ENCODE data around the gene KRT32. TPM values are rescaled to one million over a fixed set of nuclear protein-coding genes. Genes with fewer than 3 reads are reported as not detected.

KRT32 gene
- total RNA-seq, 1 experiment from 2014 or later: 0.72 TPM

- ChIA-PET POLR2A (no interaction called here), CTCF (no interaction called here)
- ATAC-seq (no peak), DNase-seq (ENCODE audit: low read depth, low spot score) (no peak)
- intact Hi-C loops (cut with micrococcal nuclease; ENCODE audit: unreplicated experiment): loop anchor here (10.0 kb wide), 1 partner anchor 58 kb away; the partner anchor contains the start of gene KRT34
- no peak overlapping the region for H3K4me3 ChIP-seq (ENCODE audit: low read depth in 2 of 2, low read length in 2 of 2)
- BruUV-seq (replicated peaks): no TSS peak
- H3K9me3 ChIP-seq (ENCODE audit: control insufficient read depth, insufficient read depth, low read depth, low read length): no peaks in the 10 kb centered on the region
- H3K4me1 ChIP-seq (ENCODE audit: control insufficient read depth, insufficient read depth, low read length): no peaks in the 10 kb centered on the region
- H3K27ac ChIP-seq (ENCODE audit: low read length): no peak overlapping the region
- H3K27me3 ChIP-seq (ENCODE audit: control insufficient read depth, insufficient read depth, low read length): no peaks in the 10 kb centered on the region
- in situ Hi-C loops (cut with HindIII; ENCODE audit: low pct_unique_long_range_greater_than_20kb, low sequenced_read_pairs): no loop called here
- TF ChIP-seq CTCF (IDR thresholded peaks at IDR 0.05) (no peak), POLR2AphosphoS5 (IDR thresholded peaks at IDR 0.05; ENCODE audit: low read depth, low read length) (no peak), TCF7L2 (IDR thresholded peaks at IDR 0.05; ENCODE audit: low read depth, low read length) (no peak), SIN3A (IDR thresholded peaks at IDR 0.05; ENCODE audit: borderline replicate concordance, insufficient read depth, low read depth, low read length) (no peak)
- TF ChIP-seq, protein P1, sequence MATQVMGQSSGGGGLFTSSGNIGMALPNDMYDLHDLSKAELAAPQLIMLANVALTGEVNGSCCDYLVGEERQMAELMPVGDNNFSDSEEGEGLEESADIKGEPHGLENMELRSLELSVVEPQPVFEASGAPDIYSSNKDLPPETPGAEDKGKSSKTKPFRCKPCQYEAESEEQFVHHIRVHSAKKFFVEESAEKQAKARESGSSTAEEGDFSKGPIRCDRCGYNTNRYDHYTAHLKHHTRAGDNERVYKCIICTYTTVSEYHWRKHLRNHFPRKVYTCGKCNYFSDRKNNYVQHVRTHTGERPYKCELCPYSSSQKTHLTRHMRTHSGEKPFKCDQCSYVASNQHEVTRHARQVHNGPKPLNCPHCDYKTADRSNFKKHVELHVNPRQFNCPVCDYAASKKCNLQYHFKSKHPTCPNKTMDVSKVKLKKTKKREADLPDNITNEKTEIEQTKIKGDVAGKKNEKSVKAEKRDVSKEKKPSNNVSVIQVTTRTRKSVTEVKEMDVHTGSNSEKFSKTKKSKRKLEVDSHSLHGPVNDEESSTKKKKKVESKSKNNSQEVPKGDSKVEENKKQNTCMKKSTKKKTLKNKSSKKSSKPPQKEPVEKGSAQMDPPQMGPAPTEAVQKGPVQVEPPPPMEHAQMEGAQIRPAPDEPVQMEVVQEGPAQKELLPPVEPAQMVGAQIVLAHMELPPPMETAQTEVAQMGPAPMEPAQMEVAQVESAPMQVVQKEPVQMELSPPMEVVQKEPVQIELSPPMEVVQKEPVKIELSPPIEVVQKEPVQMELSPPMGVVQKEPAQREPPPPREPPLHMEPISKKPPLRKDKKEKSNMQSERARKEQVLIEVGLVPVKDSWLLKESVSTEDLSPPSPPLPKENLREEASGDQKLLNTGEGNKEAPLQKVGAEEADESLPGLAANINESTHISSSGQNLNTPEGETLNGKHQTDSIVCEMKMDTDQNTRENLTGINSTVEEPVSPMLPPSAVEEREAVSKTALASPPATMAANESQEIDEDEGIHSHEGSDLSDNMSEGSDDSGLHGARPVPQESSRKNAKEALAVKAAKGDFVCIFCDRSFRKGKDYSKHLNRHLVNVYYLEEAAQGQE (IDR thresholded peaks at IDR 0.05; ENCODE audit: insufficient read depth in 1 of 2, low read depth in 2 of 2, low read length in 1 of 2): no peak
- H3K36me3 ChIP-seq (ENCODE audit: control insufficient read depth, insufficient read depth, low read length): no peaks in the 10 kb centered on the region
Observed at GRCh38 chr17:41442739-41443138, 24.4 kb downstream of the KRT32 start.

DNA sequence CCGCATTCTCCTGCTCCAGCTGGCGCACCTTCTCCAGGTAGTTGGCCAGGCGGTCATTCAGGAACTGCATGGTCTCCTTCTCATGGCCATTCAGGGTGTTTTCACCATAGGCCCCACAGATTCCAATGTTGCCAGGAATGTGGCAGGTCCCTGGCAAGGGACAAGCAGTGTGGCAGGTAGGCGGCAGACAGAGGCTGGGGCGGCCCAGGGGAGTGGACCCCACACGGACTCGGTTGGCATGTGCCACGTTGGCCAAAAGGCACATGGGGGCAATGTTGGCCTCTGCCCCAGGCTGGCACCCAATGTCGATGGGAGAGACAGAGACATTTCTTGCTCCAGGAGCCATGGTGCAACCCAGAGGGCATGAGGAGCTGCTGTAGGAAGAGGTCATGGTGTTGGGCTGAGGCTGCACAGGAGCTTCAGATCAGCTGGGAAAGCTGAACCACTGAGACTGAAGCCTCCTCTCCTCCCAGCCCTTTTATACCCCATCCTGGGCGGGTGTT is 26.6 kb downstream of the KRT32 start, which contains the start of gene KRT38:
Gene KRT38, minus strand, starts transcription at position 453 of the 503 bp plus-strand sequence. Its CDS starts 62 bp downstream, at position 391.
- H3K36me3 ChIP-seq (ENCODE audit: control insufficient read depth, insufficient read depth, low read length): no peaks in the 10 kb centered on the region
- POLR2A ChIA-PET: no interaction called here
- no TSS peak for BruUV-seq (replicated peaks)
- in situ Hi-C loops (cut with HindIII; ENCODE audit: low pct_unique_long_range_greater_than_20kb, low sequenced_read_pairs): no loop called here
- H3K9me3 ChIP-seq (ENCODE audit: control insufficient read depth, insufficient read depth, low read depth, low read length): no peaks in the 10 kb centered on the region
- CTCF ChIA-PET: no interaction called here
- intact Hi-C loops (cut with micrococcal nuclease; ENCODE audit: unreplicated experiment): loop anchor here (10.0 kb wide), 1 partner anchor 56 kb away; the partner anchor contains the start of gene KRT34
- no peak within 1 kb of the TSS for H3K27ac ChIP-seq (ENCODE audit: low read length)
- no peaks in the 10 kb centered on the region for H3K4me1 ChIP-seq (ENCODE audit: control insufficient read depth, insufficient read depth, low read length)
- H3K27me3 ChIP-seq (ENCODE audit: control insufficient read depth, insufficient read depth, low read length): no peaks in the 10 kb centered on the region
- TF ChIP-seq TCF7L2 (IDR thresholded peaks at IDR 0.05; ENCODE audit: low read depth, low read length): no peak
- TF ChIP-seq POLR2AphosphoS5 (IDR thresholded peaks at IDR 0.05; ENCODE audit: low read depth, low read length): no peak
- TF ChIP-seq, protein P1 (IDR thresholded peaks at IDR 0.05; ENCODE audit: insufficient read depth in 1 of 2, low read depth in 2 of 2, low read length in 1 of 2): no peak
- TF ChIP-seq CTCF (IDR thresholded peaks at IDR 0.05): no peak
- H3K4me3 ChIP-seq (ENCODE audit: low read depth in 2 of 2, low read length in 2 of 2): no peak within 1 kb of the TSS
- DNase-seq (ENCODE audit: low read depth, low spot score) (no peak), ATAC-seq (no peak)

Data from Panc1 (cell line).